Activated CD4-positive, CD25-positive, alpha-beta regulatory T cell (primary cell): ENCODE data around the gene C1QTNF5.
A peak's percentile ranks its signal among the peaks of the same experiment; 100 is the strongest.

Source experiments
- DNase-seq, 4 experiments: peaks; one replicate each; lab custom pipeline; 2025; lab: John Stamatoyannopoulos, UW

C1QTNF5 gene

DNA sequence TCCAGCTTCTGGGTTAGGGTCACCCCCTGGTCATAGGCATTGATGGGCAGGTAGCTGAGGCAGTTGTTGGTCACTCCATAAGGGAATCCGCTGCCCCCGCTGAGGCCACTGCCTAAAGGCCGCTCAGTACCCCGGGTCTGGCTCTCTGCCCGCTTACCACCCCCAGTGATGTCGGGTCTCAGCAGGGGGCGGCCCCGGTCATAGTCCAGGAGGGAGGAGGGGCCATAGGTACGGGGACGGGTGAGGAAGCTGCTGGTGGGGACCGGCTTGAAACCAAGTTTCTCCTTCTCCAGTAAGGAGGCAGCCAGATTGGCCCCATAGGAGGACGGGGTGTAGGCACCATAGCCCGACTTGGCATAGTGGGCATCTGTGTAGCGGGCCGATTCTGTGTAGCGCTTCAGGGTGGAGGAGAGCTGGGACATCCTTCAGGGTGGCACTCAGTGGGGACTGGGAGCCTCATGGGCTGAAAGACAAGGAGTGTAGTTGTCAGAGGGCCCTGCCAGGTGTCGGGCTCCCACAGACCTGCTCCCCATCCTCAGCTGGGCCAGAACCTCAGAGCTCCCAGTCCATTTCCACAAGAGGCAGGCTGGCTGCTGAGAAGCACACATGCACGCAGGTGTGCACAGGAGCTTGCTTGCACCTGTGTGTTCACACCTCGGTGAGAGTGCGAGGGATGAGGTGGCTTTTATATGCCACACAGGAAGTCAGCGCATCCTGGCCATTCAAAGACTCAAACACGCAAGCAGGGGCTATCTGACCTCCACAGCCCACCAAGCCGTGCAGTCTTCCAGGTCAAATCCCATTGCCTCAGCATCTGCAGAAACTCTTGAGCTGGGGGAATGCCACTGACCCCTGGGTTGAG is 32.6 kb upstream of the C1QTNF5 start:
- no peak for DNase-seq

GRCh38 chr11:119372260-119373058 is 31.8 kb upstream of the C1QTNF5 start:
- DNase-seq, result no peak

- no peak for DNase-seq
Measured at GRCh38 chr11:119371778-119372182, 31.1 kb upstream of the C1QTNF5 start.

DNA sequence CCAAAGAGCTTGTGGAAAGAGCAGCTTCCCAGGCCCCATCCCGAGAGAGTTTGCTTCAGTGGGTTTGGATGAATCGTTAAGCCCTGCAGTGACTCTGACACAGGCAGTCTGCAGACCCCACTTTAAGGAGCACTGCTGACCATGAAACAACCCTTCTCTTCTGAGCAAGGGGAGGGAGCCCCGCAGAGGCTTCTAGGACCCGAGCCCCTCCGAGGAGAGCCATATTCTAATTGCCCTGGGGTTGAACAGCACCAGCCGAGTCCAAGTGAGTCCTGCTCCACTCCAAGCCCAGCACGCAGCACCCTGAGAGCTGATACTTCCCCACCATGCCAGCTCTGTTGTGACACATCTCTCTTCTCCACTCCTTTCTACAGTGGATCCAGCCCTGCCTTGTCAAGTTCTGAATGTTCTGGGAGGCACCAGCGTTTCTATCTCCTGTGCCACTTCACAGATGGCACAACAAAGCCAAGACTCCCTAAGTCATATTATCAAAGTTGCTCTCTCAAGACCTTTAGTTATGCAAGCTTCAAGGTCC is 30.5 kb upstream of the C1QTNF5 start:
- DNase-seq, result no peak

- DNase-seq, result no peak
Measured at GRCh38 chr11:119370486-119371046, 29.9 kb upstream of the C1QTNF5 start.

GRCh38 chr11:119369132-119369925 is 28.6 kb upstream of the C1QTNF5 start:
- DNase-seq, result no peak

GRCh38 chr11:119368121-119369034 is 27.7 kb upstream of the C1QTNF5 start:
- DNase-seq, result no peak

GRCh38 chr11:119367661-119368120 is 27.0 kb upstream of the C1QTNF5 start:
- no peak for DNase-seq

DNA sequence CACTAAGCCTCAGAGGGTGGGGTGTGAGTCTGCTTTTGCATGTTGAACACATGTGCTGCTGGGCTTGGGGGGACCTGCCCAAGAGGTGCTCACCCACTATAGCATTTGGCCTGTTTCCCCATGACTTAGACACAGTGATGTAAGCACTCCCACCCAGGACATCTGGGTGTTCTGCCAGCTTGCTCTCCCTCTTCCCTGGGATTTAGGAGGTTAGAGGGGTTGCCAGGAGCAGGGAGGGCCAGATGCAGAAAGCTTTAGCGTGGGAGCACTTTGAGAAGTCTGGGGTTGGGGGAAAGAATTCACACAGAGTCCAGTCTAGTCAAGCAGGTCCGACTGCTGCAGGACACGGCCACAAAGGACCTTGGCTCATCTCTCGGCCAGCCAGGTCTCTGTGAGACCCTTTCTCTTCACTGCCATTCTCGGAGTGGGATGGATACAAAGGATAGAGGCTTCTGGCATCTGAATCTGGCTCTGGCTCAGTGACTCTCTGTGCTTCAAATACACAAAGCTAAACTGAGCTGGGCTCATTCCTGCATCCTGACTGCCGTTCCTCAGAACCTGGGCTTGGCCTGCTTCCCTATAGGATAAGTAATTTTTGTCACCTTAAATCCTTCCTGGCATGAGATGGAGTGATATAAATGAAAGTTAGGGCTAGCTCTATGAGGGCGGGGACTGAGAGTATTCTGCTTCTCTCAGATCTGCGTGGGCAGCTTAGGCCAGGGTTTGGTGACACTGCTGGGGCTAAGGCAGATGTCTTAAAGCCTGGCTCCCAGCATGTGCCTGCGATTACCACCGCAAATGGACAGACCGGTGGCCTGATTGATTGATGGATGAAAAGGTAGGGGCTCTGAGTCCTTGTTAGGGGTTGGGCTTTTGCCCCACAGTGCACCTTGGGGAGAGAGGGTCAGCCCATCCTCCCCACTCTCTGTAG is 26.3 kb upstream of the C1QTNF5 start:
- no peak for DNase-seq

- no peak for DNase-seq
Measured at GRCh38 chr11:119365071-119365591, 24.4 kb upstream of the C1QTNF5 start.

GRCh38 chr11:119363851-119364590 is 23.3 kb upstream of the C1QTNF5 start:
- peak in 3 of 4 experiments; percentile 12 to 31 (median 21) for DNase-seq

GRCh38 chr11:119363081-119363850 is 22.6 kb upstream of the C1QTNF5 start:
- no peak for DNase-seq

- no peak for DNase-seq
Measured at GRCh38 chr11:119362741-119363080, 22.0 kb upstream of the C1QTNF5 start.

- no peak for DNase-seq
Measured at GRCh38 chr11:119361941-119362725, 21.4 kb upstream of the C1QTNF5 start.

- no peak for DNase-seq
Measured at GRCh38 chr11:119361056-119361787, 20.5 kb upstream of the C1QTNF5 start.
